GM12878 (cell line): ENCODE results near the gene COX15. TPM values are rescaled to one million over a fixed set of nuclear protein-coding genes. Genes with fewer than 3 reads are reported as not detected.

Experiments
- BCL3 ChIP-seq: IDR thresholded peaks from 2 replicates; pipeline ENCODE4 v1.6.1; 2011; ENCODE audit warnings: borderline replicate concordance, low read depth, mild to moderate bottlenecking, moderate library complexity, low read length; ENCODE audit not compliant: insufficient read depth, poor library complexity, severe bottlenecking
- CBFB ChIP-seq: IDR thresholded peaks from 2 replicates; pipeline ENCODE4 v1.6.1; 2016; ENCODE audit warnings: antibody characterized with exemption, low read depth
- SREBF1 ChIP-seq: IDR thresholded peaks from 2 replicates; pipeline ENCODE4 v1.6.1; 2012; ENCODE audit warnings: mild to moderate bottlenecking, low read length
- TCF12 ChIP-seq: IDR thresholded peaks from 2 replicates; pipeline ENCODE4 v1.6.1; 2011; ENCODE audit warnings: low read depth, mild to moderate bottlenecking, low read length
- ZBTB33 ChIP-seq: fragments of 450-650 bp; IDR thresholded peaks from 2 replicates; pipeline ENCODE4 v1.6.1; 2017; ENCODE audit warnings: mild to moderate bottlenecking
- ZNF687 ChIP-seq: fragments of 450-650 bp; IDR thresholded peaks from 2 replicates; pipeline ENCODE4 v1.6.1; 2017; ENCODE audit warnings: mild to moderate bottlenecking, moderate library complexity
- polyA plus RNA-seq, 11 experiments: library from polyadenylated mRNA; depleted of rRNA in 4 of 11; unstranded in 6 of 11; stranded (reverse) in 5 of 11; fragments of >200 nt; fragmentation: Nextera tagmentation in 4 of 11; fragmentation: Illumina TruSeq in 1 of 11; extraction: Ambion mirVana in 4 of 11; extraction: Trizol in 1 of 11; gene quantifications; 1 replicate in 1 of 11; 2 replicates in 10 of 11; pipeline versions ENCODE4 v1.2.1 to v1.2.3, GENCODE V29; 2011 to 2016; ENCODE audit warnings: inconsistent platforms in 2 of 11, missing spikeins in 2 of 11, low read depth in 1 of 11
- total RNA-seq, 4 experiments: library from RNA; depleted of rRNA in 3 of 4; stranded (reverse); fragments of >200 nt in 3 of 4; fragmentation: Illumina TruSeq in 1 of 4; extraction: Trizol in 1 of 4; gene quantifications; 2 replicates each; pipeline versions ENCODE4 v1.2.1 to v1.2.3, GENCODE V29; 2013 to 2021

The COX15 gene
- total and polyA plus RNA-seq, 10 of the 15 experiments (the other 5 are each of a cell fraction or from before 2014, with no cell fraction given), result 30.2 to 50.7 (median 38.3) TPM

GRCh38 chr10:99779335-99779734 is 47.4 kb upstream of the COX15 start (continued):
- no peak for TF ChIP-seq ZNF687
- no peak for TF ChIP-seq BCL3
- TF ChIP-seq ZBTB33, result no peak
- TF ChIP-seq TCF12, result no peak
- TF ChIP-seq CBFB, result no peak
- no peak for TF ChIP-seq SREBF1
